Subcutaneous adipose tissue (tissue), 4 donors: ENCODE data around the gene MAML3. TPM values are rescaled to one million over a fixed set of nuclear protein-coding genes. Genes with fewer than 3 reads are reported as not detected.

Experiments used
- CTCF ChIP-seq: fragments of 450-650 bp; IDR thresholded peaks from one replicate; pipeline ENCODE4 v1.5.1; 2016; ENCODE audit warnings: low read depth, mild to moderate bottlenecking, control low read depth, antibody characterized with exemption, moderate library complexity
- total RNA-seq, 4 donors: library from RNA; depleted of rRNA; stranded (reverse); fragments of >200 nt; gene quantifications; one replicate each; pipeline ENCODE4 v1.1.0, GENCODE V29; 2016

MAML3 gene
- total RNA-seq, 4 donors from 2014 or later = 3.5 to 11.1 (median 9.1) TPM

GRCh38 chr4:139682741-139683151 is 471.2 kb downstream of the MAML3 start:
- no peak for TF ChIP-seq CTCF

- TF ChIP-seq CTCF = no peak
These were observed 471.7 kb downstream of the MAML3 start for GRCh38 chr4:139682309-139682708.

GRCh38 chr4:139676913-139677585 is 476.9 kb downstream of the MAML3 start:
- TF ChIP-seq CTCF = no peak

GRCh38 chr4:139676365-139676764 is 477.6 kb downstream of the MAML3 start:
- TF ChIP-seq CTCF = no peak

GRCh38 chr4:139675651-139676050 is 478.3 kb downstream of the MAML3 start:
- TF ChIP-seq CTCF = no peak

- no peak for TF ChIP-seq CTCF
These were observed 479.0 kb downstream of the MAML3 start for GRCh38 chr4:139674875-139675550.

GRCh38 chr4:139672732-139673131 is 481.3 kb downstream of the MAML3 start:
- TF ChIP-seq CTCF = no peak
